Measurements from ENCODE around the gene NRCAM.

DNA sequence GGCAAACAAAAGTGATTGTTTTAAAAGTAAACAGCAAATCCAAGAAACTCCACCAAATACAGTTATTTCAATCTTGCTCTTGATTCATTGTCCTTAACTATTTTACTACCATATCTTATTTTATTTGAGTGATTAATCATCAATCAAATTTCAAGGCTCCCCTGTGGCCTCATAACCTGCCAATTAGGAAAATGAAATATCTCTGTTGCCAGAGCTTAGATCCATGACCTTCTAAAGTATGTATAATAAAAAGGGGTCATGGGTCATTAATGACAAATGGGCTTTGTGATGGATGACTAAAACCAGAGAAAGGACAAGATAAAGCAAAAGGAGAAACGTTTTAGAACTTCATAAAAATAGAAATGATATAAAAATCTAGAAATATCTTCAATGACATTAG is 28.5 kb downstream of the NRCAM start:
- TF ChIP-seq POLR2A (IDR thresholded peaks at IDR 0.05): no peak
- TF ChIP-seq, protein P1, sequence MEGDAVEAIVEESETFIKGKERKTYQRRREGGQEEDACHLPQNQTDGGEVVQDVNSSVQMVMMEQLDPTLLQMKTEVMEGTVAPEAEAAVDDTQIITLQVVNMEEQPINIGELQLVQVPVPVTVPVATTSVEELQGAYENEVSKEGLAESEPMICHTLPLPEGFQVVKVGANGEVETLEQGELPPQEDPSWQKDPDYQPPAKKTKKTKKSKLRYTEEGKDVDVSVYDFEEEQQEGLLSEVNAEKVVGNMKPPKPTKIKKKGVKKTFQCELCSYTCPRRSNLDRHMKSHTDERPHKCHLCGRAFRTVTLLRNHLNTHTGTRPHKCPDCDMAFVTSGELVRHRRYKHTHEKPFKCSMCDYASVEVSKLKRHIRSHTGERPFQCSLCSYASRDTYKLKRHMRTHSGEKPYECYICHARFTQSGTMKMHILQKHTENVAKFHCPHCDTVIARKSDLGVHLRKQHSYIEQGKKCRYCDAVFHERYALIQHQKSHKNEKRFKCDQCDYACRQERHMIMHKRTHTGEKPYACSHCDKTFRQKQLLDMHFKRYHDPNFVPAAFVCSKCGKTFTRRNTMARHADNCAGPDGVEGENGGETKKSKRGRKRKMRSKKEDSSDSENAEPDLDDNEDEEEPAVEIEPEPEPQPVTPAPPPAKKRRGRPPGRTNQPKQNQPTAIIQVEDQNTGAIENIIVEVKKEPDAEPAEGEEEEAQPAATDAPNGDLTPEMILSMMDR (IDR thresholded peaks at IDR 0.05): no peak

Data from lower leg skin (tissue), 3 donors.